ENCODE measurements around the gene CYB5R2.

GRCh38 chr11:7664867-7665266, 8.4 kb downstream of the CYB5R2 start:
- TF ChIP-seq TAF1 (conservative IDR thresholded peaks at IDR 0.05) (no peak), RXRA (IDR thresholded peaks at IDR 0.05) (no peak), CTCF (IDR thresholded peaks at IDR 0.05; ENCODE audit: low read depth, low read length, missing input control) (no peak), HNF4A (conservative IDR thresholded peaks at IDR 0.05) (no peak), SP1 (IDR thresholded peaks at IDR 0.05) (no peak), MAX (IDR thresholded peaks at IDR 0.05) (no peak), RAD21 (IDR thresholded peaks at IDR 0.05) (no peak)
